Neural cell (in vitro differentiated cells): Measurements from ENCODE around the gene ARL2.

Experiments
- CTCF ChIP-seq: fragments of 450-650 bp; IDR thresholded peaks from 2 replicates; pipeline ENCODE4 v1.5.1; 2014; ENCODE audit warnings: antibody characterized with exemption, mild to moderate bottlenecking, moderate library complexity; ENCODE audit not compliant: poor library complexity, severe bottlenecking
- EZH2 ChIP-seq: fragments of 200-600, 300-800 bp; shearing (Covaris generic), sonication (generic); IDR thresholded peaks from 2 replicates; pipeline ENCODE4 v1.6.1; 2014; ENCODE audit warnings: antibody characterized with exemption, low read length, borderline replicate concordance, mild to moderate bottlenecking; ENCODE audit not compliant: insufficient read depth, poor library complexity, severe bottlenecking
- POLR2AphosphoS5 ChIP-seq: IDR thresholded peaks from 2 replicates; pipeline ENCODE4 v1.6.1; 2012
- RAD21 ChIP-seq: fragments of 450-650 bp; conservative IDR thresholded peaks from 2 replicates; pipeline ENCODE4 v1.6.1; 2014; ENCODE audit warnings: antibody characterized with exemption, mild to moderate bottlenecking, moderate library complexity
- REST ChIP-seq: IDR thresholded peaks from 2 replicates; pipeline ENCODE4 v1.6.1; 2012; ENCODE audit warnings: borderline replicate concordance
- SMC3 ChIP-seq: fragments of 450-650 bp; conservative IDR thresholded peaks from 2 replicates; pipeline ENCODE4 v1.6.1; 2014; ENCODE audit warnings: antibody characterized with exemption, mild to moderate bottlenecking, moderate library complexity; ENCODE audit not compliant: poor library complexity

GRCh38 chr11:65008016-65008415, 5.9 kb upstream of the ARL2 start:
- TF ChIP-seq EZH2, result no peak
- no peak for TF ChIP-seq SMC3
- TF ChIP-seq REST, result no peak
- TF ChIP-seq CTCF, result no peak
- no peak for TF ChIP-seq POLR2AphosphoS5
- TF ChIP-seq RAD21, result no peak
